ENCODE measurements around the gene ALKBH3.

- TF ChIP-seq EZH2 (IDR thresholded peaks at IDR 0.05; ENCODE audit: low read depth, unreplicated experiment) = no peak
- TF ChIP-seq CTCF (conservative IDR thresholded peaks at IDR 0.05; ENCODE audit: low read depth in 2 of 2) = no peak
- no peak for TF ChIP-seq EZH2phosphoT487 (IDR thresholded peaks at IDR 0.05; ENCODE audit: unreplicated experiment)
- no peak for TF ChIP-seq STAT1 (IDR thresholded peaks at IDR 0.05; ENCODE audit: unreplicated experiment)
- no peak for TF ChIP-seq JUNB (IDR thresholded peaks at IDR 0.05; ENCODE audit: unreplicated experiment)
Measured at GRCh38 chr11:43928721-43929120, 48.1 kb downstream of the ALKBH3 start.
